ENCODE measurements around the gene CAMK1. TPM values are rescaled to one million over a fixed set of nuclear protein-coding genes. Genes with fewer than 3 reads are reported as not detected.

The CAMK1 gene
- total and polyA plus RNA-seq, 2 of the 4 experiments (the other 2 are of a cell fraction): 33.3 to 36.4 TPM

- ChIA-PET POLR2A (ENCODE audit: unreplicated experiment) (no interaction called here), CTCF (no interaction called here)
- Histone ChIP-seq H3K4me1 (ENCODE audit: control insufficient read depth, insufficient read depth, low read length) (peaks cover 2% of the 10 kb centered on the region; the same call in 1 of the 2 replicates), H3K4me3 (ENCODE audit: insufficient read depth, low read depth, low read length) (no peak overlapping the region), H4K91ac (ENCODE audit: insufficient read depth, low read depth, low read length) (no peak overlapping the region), H3K9me3 (ENCODE audit: control insufficient read depth, insufficient read depth, low read length) (no peaks in the 10 kb centered on the region), H3K18ac (ENCODE audit: low read depth, low read length) (no peak overlapping the region), H3K27me3 (ENCODE audit: control insufficient read depth, insufficient read depth, low read length) (peaks cover 9% of the 10 kb centered on the region), H2AK5ac (ENCODE audit: low read depth, low read length) (no peak overlapping the region), H3K14ac (replicated peaks; ENCODE audit: low read depth, low read length) (no peak overlapping the region), H2AK9ac (replicated peaks; ENCODE audit: low read depth, low read length, poor library complexity) (no peak overlapping the region), H2BK15ac (ENCODE audit: low read depth, low read length) (no peak overlapping the region), H3K79me1 (ENCODE audit: low read depth in 1 of 2, low read length in 2 of 2) (no peaks in the 10 kb centered on the region), H4K20me1 (ENCODE audit: insufficient read depth, low read length) (no peaks in the 10 kb centered on the region), H3K27ac (ENCODE audit: insufficient read depth, low read length) (no peak overlapping the region), H2BK120ac (ENCODE audit: low read depth, low read length) (no peak overlapping the region), H2BK5ac (ENCODE audit: low read depth, low read length, poor library complexity, severe bottlenecking) (no peak overlapping the region), H4K5ac (ENCODE audit: low read depth, low read length) (no peak overlapping the region), H3K56ac (ENCODE audit: extremely low read depth, insufficient read depth, low read length) (no peak overlapping the region), H2BK20ac (ENCODE audit: low read depth, low read length) (no peak overlapping the region), H3K4me2 (ENCODE audit: low read depth, low read length) (no peak overlapping the region), H3K9me1 (ENCODE audit: insufficient read depth, low read length) (no peaks in the 10 kb centered on the region), H3K23ac (ENCODE audit: low read depth, low read length) (no peak overlapping the region), H3K36me3 (ENCODE audit: control insufficient read depth, insufficient read depth, low read length) (no peaks in the 10 kb centered on the region), H3K4ac (ENCODE audit: low read depth, low read length) (no peak overlapping the region), H2AFZ (replicated peaks; ENCODE audit: low read length, poor library complexity) (no peak overlapping the region), H3K9ac (ENCODE audit: low read depth, low read length) (no peak overlapping the region), H4K8ac (ENCODE audit: low read depth in 2 of 2, low read length in 2 of 2) (no peak overlapping the region)
- BruUV-seq (replicated peaks): no TSS peak
- 67% methylated on average over 1 of the region's 1 CpG; no CpG with 5 or more reads in 1 of the 2 experiments for WGBS, 2 experiments (ENCODE audit: extremely low coverage in 2 of 2, insufficient read length in 1 of 2)
- no peak for ATAC-seq (ENCODE audit: low read depth)
- TF ChIP-seq RCOR1 (IDR thresholded peaks at IDR 0.05; ENCODE audit: insufficient replicate concordance, low read length) (no peak), NFE2L2 (IDR thresholded peaks at IDR 0.05; ENCODE audit: low read depth, low read length) (no peak), POLR2A (IDR thresholded peaks at IDR 0.05; ENCODE audit: low read depth, low read length) (no peak), MAZ (IDR thresholded peaks at IDR 0.05; ENCODE audit: borderline replicate concordance, low read depth, low read length) (no peak), CEBPB (IDR thresholded peaks at IDR 0.05; ENCODE audit: low read depth, low read length) (no peak), CHD1 (IDR thresholded peaks at IDR 0.05; ENCODE audit: low read depth, low read length) (no peak), USF2 (IDR thresholded peaks at IDR 0.05; ENCODE audit: low read depth, low read length) (no peak), MXI1 (IDR thresholded peaks at IDR 0.05; ENCODE audit: borderline replicate concordance, low read depth, low read length) (no peak), BHLHE40 (IDR thresholded peaks at IDR 0.05; ENCODE audit: low read depth, low read length) (no peak)
- dilution Hi-C loops (cut with HindIII; ENCODE audit: low sequenced_read_pairs, unreplicated experiment) (no loop called here), intact Hi-C loops (cut with micrococcal nuclease) (loop anchor here (5.0 to 10.0 kb wide), 3 partner anchors 200 to 507 kb away; partner anchors contain the start of genes CRELD1 and IL17RC), in situ Hi-C loops (cut with MboI; ENCODE audit: low sequenced_read_pairs) (no loop called here)
- no peak for DNase-seq
These were observed 52.2 kb downstream of the CAMK1 start for GRCh38 chr3:9717563-9717962.

Data from IMR-90 (cell line).